GM19468 (cell line): ENCODE results near the gene JAKMIP1.

Experiments used
- ATAC-seq: cut with Tn5 transposase; IDR thresholded peaks from one replicate; pipeline ENCODE4 v1.9.1; 2021; ENCODE audit warnings: mild to moderate bottlenecking, moderate library complexity, moderate number of reproducible peaks; ENCODE audit not compliant: unreplicated experiment; ENCODE audit errors: extremely low read depth

JAKMIP1 gene

DNA sequence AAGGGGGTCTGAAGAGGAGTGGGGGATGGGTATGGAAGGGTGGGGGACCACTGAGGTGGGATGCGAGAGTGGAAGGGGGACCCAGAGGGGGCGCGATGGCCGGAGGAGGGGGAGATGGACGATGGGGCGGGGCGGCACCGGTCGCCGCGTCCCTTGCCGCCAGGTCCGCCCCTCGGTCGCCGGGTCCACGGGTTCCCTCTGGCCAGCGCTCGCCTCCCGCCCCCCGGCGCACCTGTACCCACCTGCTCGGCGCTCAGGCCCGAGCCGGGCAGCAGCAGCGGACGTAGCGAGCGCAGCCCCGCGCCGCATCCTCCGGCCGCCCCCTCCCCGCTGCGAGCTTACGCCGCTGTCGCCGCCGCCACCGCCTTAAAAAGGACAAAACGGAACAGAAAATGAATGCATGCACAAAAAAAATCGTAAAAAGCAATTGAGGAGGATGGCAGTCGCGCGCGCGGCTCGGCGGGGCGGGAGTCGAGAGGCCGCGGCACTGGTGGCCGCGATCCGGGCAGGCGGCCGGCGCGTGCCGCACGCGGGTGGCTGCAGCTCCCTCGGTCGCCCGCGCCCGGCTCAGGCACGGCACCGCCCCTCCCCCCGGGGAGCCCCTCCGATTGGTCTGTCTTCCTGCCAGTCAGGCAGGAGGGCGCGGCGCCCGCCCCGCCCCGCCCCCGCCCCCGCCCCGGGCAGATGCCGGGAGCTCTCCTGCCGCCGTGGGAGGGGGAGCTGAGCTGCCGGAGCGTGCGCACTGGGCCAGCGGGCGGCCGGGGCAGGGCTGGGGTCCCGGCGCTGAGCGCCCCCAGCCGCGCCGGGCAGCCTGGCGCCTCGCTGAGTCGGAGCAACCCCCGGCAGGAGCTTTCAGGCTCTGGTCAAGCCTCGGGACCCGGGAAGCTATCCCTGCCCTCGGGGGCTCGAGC, at the start of gene JAKMIP1:
JAKMIP1 (minus strand) TSS at position 539 of the 911 bp plus-strand sequence. CDS start 87,699 bp downstream, outside the sequence.
- ATAC-seq = peak; percentile 50

DNA sequence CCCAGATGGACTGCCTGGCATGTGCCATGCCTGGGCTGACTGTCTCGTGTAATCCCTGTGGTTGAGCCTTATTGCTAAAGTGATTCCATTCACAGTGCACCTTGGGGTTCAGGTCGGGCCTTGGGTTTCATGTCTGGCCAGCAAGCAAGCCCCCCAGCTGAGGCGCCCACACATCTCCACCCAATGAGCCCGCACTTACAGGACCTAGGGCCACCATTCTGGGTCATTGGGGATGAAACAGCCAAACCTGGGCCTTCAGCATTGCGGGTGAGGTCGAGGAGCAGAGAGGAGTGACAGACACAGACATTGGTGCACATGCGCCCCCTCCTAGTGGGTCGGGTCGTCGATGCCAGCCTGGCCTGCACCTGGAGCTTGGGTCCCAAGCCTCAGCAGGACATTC, 48.0 kb upstream of the JAKMIP1 start:
- ATAC-seq = no peak

DNA sequence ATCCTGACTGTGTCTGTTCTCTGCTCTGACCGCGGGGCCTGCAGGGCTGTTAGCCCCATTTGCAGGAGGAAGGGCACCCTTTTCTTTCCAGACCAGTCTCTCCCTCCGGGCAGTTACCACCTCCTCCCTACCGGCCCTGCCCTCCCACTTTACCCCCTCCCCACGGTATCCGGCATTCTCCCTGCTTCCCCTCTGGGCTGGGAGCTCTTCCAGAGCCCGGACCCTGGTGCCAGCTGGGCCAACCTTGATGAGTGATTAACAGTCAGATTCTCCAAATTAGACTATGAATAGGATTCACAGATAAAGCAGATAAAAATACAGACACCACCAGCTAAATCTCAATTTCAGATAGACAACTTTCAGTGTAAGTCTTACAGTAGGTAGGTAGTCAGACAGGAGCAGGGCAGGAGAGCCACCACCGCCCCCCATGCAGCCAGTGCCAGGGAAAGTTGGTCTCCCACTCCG, 45.9 kb upstream of the JAKMIP1 start:
- no peak for ATAC-seq

DNA sequence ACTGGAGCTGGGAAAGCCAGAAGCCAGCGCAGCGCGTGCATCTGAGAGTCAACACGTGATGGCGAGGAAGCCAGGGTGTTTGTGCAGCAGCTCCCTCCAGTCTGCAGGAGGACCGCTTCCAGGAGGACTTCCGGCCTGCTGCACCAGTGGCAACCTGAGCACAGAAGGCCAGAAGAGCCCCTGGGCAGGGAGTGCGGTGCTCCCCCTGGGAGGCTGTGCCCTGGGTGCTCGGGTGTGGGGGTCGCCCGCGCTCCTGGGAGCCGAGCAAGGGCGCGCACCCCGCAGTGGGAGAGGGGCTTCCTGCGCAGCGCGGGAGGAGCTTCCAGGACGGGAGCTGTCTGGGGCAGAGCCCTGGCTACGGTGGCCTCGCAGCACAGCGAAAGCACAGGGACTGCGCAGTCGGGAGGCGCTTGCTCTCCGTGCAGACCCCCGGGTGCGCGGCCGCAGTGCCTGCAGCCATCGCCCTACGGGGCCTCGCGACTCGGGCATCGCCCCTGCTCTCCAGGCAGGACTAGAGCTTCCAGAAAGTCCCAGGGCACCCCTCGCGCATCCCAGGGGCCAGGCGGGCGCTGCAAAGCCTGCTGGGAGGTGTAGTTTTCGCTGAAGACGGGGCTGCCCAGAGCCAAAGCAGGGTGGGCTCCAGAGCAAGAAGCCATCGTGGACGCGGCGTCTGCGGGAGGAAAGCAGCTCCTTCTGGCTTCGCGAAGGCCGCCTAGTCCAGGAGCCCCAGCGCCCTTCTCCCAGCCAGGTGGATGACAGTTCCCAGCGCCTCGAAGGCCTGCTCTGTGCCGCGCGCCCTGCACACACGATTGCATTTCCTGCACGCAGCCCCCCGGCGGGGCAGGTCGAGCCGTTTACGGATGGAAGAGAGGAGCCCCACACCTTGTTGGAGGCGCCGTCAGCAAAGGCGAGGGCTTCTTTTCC, 45.2 kb upstream of the JAKMIP1 start:
- ATAC-seq = no peak

DNA sequence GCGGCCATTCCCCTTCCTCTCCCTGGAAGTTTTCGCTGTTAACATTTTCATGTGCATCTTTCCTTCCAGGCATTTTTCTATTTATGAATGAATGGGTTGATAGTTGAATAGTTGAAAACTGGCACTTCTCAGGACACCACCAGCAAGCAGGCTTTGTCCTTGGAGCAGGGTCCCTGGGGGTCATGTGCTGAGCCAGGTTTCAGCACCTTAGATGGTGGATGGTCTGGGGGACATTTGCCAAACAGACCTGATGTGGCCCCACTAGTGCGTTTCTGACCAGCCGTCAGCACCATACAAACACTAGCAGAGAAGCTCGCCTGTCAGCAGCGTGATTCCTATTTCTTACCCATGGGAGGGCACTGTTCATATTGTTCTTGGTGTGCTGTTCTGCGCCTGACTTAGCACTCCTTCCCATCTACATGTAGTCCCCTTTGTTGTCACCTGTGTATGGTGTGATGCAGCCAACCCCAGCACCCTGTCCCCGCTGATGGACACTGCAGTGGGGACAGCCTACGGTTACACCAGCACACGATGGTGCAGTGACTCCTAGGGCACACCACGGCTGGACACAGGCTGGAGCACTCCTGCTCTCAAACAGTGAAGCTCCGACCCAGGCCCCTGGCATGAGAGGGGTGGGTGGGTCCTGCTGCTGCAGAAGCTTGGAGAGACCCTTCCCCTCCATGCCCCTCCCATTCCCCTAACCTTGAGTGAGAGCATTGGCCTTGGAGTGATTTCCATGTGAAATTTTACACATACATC, 42.1 kb upstream of the JAKMIP1 start:
- no peak for ATAC-seq

DNA sequence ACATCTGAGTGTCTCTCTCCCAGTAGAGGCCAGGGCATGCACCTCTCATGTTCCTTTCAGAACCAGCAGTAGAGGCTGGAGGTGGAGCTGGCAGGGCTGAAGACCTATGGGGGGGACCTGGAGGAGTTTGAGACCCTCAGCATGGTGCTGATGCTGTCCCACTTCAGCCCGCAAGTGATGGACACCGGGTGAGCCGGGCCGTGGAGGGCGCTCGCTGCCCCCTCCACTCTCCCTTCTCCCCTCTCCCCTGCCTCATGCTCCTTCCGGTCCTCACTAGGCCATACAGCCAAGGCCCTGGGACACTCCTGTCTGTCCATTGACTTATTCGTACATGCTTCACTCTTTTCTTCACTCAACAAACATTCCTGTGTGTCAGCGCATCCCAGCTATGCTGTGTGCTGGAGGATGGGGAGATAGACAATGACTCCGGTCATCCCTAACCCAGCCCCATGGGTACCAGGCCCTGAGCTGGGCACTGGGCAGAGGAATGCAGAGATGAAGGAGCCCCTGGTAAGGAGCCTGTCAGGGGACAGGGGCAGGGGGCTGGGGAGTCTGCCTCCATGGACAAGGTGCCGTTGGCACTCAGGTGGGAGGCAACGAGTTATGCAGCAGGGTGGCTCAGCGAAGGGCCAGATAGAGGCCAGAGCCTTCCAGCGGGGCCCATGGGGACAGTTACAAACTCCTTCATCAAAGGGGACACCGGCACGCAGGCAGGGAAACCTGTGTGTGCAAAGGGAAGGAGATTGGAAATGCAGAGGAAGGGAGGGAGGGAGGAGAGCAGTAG, 40.9 kb upstream of the JAKMIP1 start:
- ATAC-seq = no peak

DNA sequence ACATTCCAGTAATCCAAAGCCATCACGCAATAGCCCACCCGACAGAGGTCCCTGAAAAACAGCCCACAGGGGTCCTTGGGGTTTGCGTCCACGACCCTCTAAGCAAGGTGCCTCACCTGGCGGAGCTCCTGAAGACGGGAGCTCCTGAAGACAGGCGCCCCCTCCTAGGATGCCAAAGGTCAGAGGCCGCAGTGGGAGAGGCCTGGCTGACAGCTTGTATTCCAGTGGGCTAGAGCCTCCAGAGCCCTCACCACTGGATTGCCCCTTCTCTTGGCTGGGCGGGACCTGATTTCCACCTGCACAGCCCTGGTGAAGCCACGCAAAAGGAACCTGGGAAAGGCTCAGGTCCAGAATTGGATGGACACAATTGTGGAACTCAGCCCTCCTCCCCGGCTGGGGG, 39.6 kb upstream of the JAKMIP1 start:
- no peak for ATAC-seq

DNA sequence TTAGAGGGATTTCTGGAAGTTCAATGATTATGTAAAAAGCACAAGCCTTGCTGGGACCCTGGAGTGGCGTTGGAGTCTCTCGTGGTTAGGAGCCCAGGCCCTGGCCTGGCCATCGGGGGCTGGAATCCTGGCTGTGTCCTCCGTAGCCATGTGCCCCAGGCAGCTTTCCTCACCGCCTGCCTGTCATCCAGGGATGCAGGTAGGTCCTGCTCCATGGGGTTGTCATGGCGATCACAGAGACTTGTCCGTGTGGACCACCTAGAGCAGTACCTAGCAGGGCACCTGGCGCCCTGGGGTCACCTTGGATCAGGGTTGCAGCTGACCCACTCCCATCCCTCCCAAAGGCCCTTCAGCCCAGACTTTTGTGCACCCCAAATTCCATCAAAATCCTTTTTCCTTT, 39.1 kb upstream of the JAKMIP1 start:
- ATAC-seq = no peak

DNA sequence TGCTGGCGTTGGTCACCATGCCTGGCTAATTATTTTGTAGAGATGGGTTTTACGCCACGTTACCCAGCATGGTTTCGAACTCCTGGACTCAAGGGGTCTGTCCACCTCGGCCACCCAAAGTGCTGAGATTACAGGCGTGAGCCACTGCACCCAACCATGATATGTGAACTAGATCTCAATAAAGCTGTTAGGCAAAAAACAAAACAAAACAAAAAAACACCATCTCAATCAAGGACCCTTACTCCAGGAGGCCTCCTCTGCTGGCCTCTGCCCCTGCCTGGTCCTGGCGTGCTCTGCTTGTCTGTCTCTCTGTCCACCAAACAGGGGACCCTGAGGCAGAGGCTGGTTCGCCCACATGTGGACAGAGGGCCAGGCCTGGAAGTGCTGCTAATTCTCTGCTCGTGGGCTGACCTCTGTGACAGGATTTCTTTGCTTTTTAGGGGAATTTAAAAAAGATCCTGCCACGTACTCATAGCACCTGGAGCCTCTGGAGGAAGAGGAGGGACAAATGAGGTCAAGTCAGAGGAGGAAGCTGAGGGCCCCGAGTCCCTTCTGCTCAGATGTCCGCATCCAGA, 36.6 kb upstream of the JAKMIP1 start:
- no peak for ATAC-seq

DNA sequence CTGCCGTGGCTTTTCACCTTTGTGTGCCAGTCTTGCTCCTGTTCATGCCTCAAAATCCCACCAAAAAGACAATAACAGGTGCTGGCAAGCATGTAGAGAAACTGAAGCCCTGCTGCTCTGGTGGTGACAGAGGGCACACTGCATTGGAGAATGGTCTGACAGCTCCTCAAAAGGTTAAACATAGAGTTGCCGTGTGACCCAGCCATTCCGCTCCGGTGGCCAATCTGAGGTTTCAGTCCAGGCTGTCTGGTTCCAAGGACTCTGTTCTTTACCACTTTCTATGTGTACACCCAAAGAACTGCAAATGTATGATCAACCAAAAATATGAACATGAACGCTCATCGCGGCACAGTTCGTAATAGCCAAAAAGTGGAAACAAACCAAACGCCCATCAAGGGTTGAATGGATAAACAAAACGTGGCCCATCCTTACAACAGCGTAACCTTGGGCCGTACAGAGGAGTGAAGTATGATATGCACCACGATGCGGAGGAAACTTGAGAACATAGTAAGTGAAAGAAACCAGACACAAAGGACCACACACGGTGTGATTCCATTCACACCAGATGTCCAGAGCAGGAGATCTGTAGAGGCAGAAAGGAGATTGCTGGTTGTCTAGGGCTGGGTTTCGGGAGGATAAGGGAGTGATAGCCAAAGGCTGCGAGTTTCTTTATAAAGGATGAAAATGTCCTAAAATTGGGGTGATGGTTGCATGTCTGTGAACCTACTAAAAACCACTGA, 35.7 kb upstream of the JAKMIP1 start:
- no peak for ATAC-seq

DNA sequence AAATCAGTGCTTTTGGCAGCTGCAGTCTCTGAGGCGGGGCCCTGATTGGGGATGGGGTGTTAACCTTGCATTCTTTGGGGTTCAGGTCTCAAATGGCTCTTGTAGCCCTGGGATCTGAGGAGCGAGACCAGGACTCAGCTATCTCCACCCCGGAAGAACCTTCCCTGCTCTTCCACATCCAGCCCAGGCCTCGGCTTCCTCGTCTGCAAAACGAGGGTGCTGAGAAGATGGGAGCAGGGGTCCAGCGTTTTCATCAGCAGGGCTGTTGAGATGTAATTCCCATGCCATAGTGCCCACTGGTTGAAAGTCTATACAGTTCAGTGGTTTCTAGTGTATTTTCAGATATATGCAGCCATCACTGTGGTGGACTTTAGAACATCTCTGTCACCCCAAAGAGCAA, 34.7 kb upstream of the JAKMIP1 start:
- ATAC-seq = no peak

DNA sequence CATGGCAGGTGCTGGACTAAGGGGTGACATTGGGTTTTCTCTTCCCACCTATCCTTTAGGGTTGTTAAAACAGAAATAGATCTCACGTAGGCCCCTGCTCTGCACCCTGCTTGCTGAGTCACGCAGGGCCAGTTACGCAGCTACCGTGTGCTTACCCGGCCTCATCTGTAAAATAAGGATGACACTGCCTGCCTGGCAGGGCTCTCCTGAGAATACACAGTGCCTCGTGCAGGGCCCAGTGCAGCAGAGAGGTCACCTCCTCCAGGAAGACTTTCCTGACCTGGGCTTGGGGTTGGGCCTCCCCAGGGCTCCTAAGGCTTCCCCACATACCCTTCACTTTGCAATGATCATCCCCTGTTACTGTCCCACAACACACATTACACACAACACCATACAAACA, 33.6 kb upstream of the JAKMIP1 start:
- ATAC-seq = no peak

DNA sequence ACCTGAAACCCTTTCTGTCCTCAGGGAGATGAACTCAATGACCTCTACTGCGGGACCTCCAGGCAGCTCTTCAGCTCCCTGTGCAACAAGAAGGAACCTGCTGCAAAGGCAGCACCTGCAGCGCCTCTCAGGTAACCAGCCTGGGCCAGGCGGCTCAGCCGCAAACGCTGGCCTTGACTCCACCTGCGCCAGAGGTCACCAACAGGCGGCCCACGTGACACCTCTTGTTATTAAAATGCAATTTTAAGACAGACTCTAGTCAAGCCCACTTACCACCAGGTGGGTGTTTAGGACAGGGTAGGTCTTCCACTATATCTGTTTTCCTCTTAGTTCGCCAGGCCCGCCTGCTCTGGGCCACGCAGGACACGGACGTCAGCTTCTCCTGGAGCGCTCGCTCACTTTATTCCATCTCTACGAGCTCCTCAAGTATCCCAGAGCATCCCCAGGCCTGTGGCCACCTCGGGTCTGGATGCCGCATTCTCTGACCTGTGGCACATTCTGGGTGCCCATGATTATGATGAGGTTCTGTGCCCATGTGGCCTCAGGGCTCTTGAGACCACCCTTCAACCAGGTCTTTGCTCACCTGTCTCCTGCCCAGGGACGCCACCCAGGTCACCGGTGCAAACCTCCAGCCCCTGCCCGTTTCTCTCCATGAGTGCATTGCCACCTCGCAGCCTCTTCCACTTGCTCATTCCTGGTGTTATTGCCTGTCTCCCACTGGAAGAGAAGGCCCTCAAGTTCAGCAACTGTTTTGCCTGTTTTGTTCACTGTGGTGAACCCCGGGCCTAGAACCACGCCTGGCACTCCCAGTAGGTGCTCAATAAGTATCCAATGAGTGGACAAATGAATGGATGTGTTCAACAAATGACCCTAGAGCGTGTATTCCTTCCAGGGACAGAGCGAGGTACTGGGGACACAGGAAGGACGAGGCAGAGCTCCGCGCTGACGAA, 32.8 kb upstream of the JAKMIP1 start:
- ATAC-seq = no peak

DNA sequence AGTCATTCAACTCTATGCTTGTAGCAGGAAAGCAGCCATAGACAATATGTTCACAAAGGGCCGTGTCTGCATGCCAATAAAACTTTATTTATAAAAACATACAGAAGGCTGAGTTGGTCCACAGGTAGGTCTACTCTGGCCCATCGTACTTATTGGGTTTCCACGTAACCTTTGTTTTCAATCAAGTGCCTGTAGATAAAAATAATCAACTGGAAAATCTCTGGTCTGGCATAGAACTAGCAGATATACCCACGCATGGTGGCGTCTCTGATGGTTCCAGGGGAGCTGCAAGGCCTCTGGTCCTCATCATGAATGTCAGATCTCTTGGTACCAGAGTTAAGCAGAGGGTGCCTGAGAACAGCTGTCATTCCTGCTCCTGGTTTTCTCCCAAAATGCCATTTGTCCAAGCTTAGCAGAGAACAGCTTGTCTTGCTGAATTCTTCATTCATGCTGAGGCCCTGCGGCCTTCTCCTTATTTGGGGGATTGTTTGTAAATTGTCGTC, 31.4 kb upstream of the JAKMIP1 start:
- no peak for ATAC-seq

DNA sequence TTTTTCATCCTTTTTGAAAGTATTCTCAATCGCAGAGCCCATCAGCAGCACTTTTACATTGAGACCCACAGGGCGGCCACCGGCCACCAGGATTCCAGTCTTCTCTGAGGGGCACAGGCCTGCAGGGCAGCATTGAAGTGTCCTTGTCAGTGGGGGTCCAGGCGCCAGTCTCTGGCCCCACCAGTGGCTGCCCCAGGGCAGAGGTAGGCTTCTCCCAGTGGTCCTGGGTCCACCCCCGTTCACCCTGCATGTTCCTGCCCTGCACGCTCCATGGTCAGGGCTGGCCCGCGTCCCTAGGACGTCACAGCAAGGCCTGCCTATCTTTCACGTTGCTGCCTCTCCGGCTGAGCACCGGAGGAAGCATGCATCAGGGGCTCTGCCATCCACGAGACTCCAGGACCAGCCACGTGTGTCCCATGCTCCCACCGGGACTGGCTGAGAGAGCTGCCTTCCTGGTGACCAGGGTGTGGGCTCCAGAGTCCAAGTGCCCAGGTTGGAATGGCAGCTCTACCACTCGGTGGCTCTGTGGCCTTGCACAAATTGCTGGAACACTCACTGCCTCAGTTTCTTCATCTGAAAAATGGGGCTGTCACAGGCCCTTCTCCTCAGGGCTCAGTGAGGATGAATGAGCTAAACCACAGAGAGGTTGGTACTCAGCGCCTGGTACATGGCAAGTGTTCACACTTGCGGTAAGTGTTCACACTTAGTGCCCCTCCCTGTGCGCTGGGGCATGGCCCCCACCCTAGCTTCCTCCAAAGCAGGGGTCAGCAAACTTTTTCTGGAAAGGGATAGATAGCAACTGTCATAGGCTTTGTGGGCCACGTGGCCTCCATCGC, 30.7 kb upstream of the JAKMIP1 start:
- ATAC-seq = no peak

DNA sequence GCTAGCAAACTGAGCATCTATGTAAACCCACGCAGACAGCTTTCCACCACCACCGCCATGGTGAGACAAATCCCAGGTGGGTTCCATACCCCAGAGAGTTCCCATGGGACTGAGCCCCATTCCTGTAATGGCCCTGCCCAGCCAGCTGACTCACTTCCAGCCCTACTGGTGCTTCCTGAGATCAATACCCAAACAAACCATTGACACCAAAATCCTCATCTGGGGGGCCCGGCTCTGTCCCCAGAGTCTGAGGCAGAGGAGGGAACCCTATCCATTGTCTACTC, 30.1 kb upstream of the JAKMIP1 start:
- no peak for ATAC-seq
